GM20000 (cell line): Measurements from ENCODE around the gene MYCBPAP.
A peak's percentile ranks its signal among the peaks of the same experiment; 100 is the strongest.

Experiments
- DNase-seq: peaks from one replicate; pipeline ENCODE4 v3.0.0; 2012; ENCODE audit warnings: low spot score
- CTCF ChIP-seq: IDR thresholded peaks from 2 replicates; pipeline ENCODE4 v1.5.1; 2012; ENCODE audit warnings: mild to moderate bottlenecking, control low read depth; ENCODE audit errors: extremely low read depth, missing control alignments

The MYCBPAP gene

GRCh38 chr17:50560185-50560824, 52.1 kb downstream of the MYCBPAP start, which contains the start of gene CACNA1G:
Gene CACNA1G (plus strand): TSS chr17:50560715. CDS start chr17:50561460, 745 bp downstream.
- DNase-seq: peak; percentile 97
- TF ChIP-seq CTCF: no peak

- DNase-seq: peak; percentile 73
- TF ChIP-seq CTCF: no peak
Observed at GRCh38 chr17:50560931-50561745, 52.9 kb downstream of the MYCBPAP start.

- no peak for TF ChIP-seq CTCF
- no peak for DNase-seq
Observed at GRCh38 chr17:50561746-50562141, 53.5 kb downstream of the MYCBPAP start.

GRCh38 chr17:50562242-50563091, 54.2 kb downstream of the MYCBPAP start:
- TF ChIP-seq CTCF: no peak
- DNase-seq: no peak

GRCh38 chr17:50563092-50563511, 54.9 kb downstream of the MYCBPAP start:
- TF ChIP-seq CTCF: no peak
- DNase-seq: no peak

- DNase-seq: no peak
Observed at GRCh38 chr17:50564916-50565315, 56.7 kb downstream of the MYCBPAP start.

More at GRCh38 chr17:50564916-50565315, 56.7 kb downstream of the MYCBPAP start:
- TF ChIP-seq CTCF: no peak
